IPS-NIHi7 (cell line): ENCODE measurements around the gene ANO5.
A peak's percentile ranks its signal among the peaks of the same experiment; 100 is the strongest.
"Not testable (repeated sequence)": the region's sequence is repeated elsewhere in the genome, so short reads cannot be mapped to it uniquely, and the experiment has no call there.

Source experiments
- DNase-seq: peaks from one replicate; pipeline ENCODE4 v3.0.0; 2012; ENCODE audit warnings: mixed read lengths; ENCODE audit errors: extremely low spot score

Gene ANO5

GRCh38 chr11:22203281-22203680 is 10.4 kb downstream of the ANO5 start:
- DNase-seq, result no peak

GRCh38 chr11:22207162-22207561 is 14.3 kb downstream of the ANO5 start:
- no peak for DNase-seq

GRCh38 chr11:22208151-22208858 is 15.4 kb downstream of the ANO5 start:
- DNase-seq, result no peak

- no peak for DNase-seq
Observed at GRCh38 chr11:22216940-22217339, 24.1 kb downstream of the ANO5 start.

GRCh38 chr11:22221143-22221542 is 28.3 kb downstream of the ANO5 start:
- DNase-seq, result no peak

- no peak for DNase-seq
Observed at GRCh38 chr11:22225190-22225589, 32.3 kb downstream of the ANO5 start.

- DNase-seq, result peak; percentile 22
Observed at GRCh38 chr11:22234743-22235142, 41.9 kb downstream of the ANO5 start.

GRCh38 chr11:22244986-22245592 is 52.2 kb downstream of the ANO5 start:
- DNase-seq, result peak; percentile 63

- DNase-seq, result no peak
Observed at GRCh38 chr11:22246992-22247391, 54.1 kb downstream of the ANO5 start.

GRCh38 chr11:22249871-22250270 is 57.0 kb downstream of the ANO5 start:
- DNase-seq, result no peak

- DNase-seq, result no peak
Observed at GRCh38 chr11:22256876-22257275, 64.0 kb downstream of the ANO5 start.

GRCh38 chr11:22263613-22264012 is 70.7 kb downstream of the ANO5 start:
- DNase-seq, result no peak

GRCh38 chr11:22268983-22269624 is 76.2 kb downstream of the ANO5 start:
- not testable (repeated sequence) for DNase-seq

- no peak for DNase-seq
Observed at GRCh38 chr11:22273781-22274180, 80.9 kb downstream of the ANO5 start.

- no peak for DNase-seq
Observed at GRCh38 chr11:22275600-22275999, 82.7 kb downstream of the ANO5 start.

- DNase-seq, result no peak
Observed at GRCh38 chr11:22276535-22276934, 83.7 kb downstream of the ANO5 start.

- DNase-seq, result not testable (repeated sequence)
Observed at GRCh38 chr11:22284991-22285390, 92.1 kb downstream of the ANO5 start.

- DNase-seq, result no peak
Observed at GRCh38 chr11:22302368-22302767, 109.5 kb downstream of the ANO5 start.

GRCh38 chr11:22304337-22304961 is 111.6 kb downstream of the ANO5 start:
- DNase-seq, result peak; percentile 17

GRCh38 chr11:22317656-22318055 is 124.8 kb downstream of the ANO5 start:
- DNase-seq, result no peak

GRCh38 chr11:22331771-22332170 is 138.9 kb downstream of the ANO5 start:
- no peak for DNase-seq
